OCI-LY3 (cell line): Measurements from ENCODE around the gene GAS1.

Experiments used
- EZH2phosphoT487 ChIP-seq: fragments of 200-600 bp; shearing (Covaris generic); IDR thresholded peaks from 2 replicates; pipeline ENCODE4 v1.6.1; 2018; ENCODE audit warnings: antibody characterized with exemption, mixed run types, low read depth
- TF ChIP-seq, protein P1 (sequence below): fragments of 200-600, 300-600 bp; sonication (generic); IDR thresholded peaks from 2 replicates; pipeline ENCODE4 v1.5.1; 2014; ENCODE audit warnings: antibody characterized with exemption, low read length, low read depth

DNA sequence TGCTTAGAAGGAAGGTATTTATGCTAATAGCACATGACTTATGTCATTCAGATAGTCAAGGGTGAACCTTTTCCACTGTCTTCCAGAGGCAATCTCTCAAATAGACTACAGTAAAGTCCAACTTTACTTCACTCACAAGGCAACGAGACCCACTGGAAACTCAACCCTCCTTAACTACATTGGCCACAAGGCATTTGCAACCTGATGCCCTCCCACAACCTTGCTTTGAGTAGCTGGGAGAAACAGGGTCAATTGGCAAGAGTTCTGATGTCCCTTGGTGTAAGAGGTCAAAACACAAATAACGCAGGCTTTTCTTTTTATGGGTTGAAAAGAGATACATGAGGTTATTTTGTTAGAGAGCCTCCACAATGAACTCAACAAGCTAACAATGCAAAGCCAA lies 6.1 kb downstream of the GAS1 start:
- TF ChIP-seq, protein P1, sequence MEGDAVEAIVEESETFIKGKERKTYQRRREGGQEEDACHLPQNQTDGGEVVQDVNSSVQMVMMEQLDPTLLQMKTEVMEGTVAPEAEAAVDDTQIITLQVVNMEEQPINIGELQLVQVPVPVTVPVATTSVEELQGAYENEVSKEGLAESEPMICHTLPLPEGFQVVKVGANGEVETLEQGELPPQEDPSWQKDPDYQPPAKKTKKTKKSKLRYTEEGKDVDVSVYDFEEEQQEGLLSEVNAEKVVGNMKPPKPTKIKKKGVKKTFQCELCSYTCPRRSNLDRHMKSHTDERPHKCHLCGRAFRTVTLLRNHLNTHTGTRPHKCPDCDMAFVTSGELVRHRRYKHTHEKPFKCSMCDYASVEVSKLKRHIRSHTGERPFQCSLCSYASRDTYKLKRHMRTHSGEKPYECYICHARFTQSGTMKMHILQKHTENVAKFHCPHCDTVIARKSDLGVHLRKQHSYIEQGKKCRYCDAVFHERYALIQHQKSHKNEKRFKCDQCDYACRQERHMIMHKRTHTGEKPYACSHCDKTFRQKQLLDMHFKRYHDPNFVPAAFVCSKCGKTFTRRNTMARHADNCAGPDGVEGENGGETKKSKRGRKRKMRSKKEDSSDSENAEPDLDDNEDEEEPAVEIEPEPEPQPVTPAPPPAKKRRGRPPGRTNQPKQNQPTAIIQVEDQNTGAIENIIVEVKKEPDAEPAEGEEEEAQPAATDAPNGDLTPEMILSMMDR, result no peak
- no peak for TF ChIP-seq EZH2phosphoT487
